Neuron (in vitro differentiated cells): Measurements from ENCODE around the gene APOL2.
"Not testable (repeated sequence)": the region's sequence is repeated elsewhere in the genome, so short reads cannot be mapped to it uniquely, and the experiment has no call there.

Source experiments
- H2AFZ ChIP-seq: one replicate; pipeline ENCODE4 v1.6.1; 2013; ENCODE audit warnings: low read depth, mild to moderate bottlenecking, inconsistent platforms, low read length, moderate library complexity
- H3K27me3 ChIP-seq: one replicate; pipeline ENCODE4 v1.6.1; 2013; ENCODE audit warnings: low read length; ENCODE audit not compliant: insufficient read depth
- H3K36me3 ChIP-seq: one replicate; pipeline ENCODE4 v1.6.1; 2013; ENCODE audit warnings: low read length; ENCODE audit not compliant: insufficient read depth
- H3K4me1 ChIP-seq: one replicate; pipeline ENCODE4 v1.6.1; 2013; ENCODE audit warnings: low read length; ENCODE audit not compliant: insufficient read depth
- H3K4me3 ChIP-seq: 2 replicates; pipeline ENCODE4 v1.5.1; 2013; ENCODE audit warnings: mild to moderate bottlenecking, low read length, moderate library complexity
- H3K9me3 ChIP-seq: one replicate; pipeline ENCODE4 v1.6.1; 2013; ENCODE audit warnings: low read length

The APOL2 gene

GRCh38 chr22:36215981-36216380 is 23.3 kb downstream of the APOL2 start:
- H3K4me3 ChIP-seq: no peak overlapping the region
- no peaks in the 10 kb centered on the region for H3K9me3 ChIP-seq
- no peak overlapping the region for H2AFZ ChIP-seq
- peaks cover 7% of the 10 kb centered on the region for H3K4me1 ChIP-seq
- H3K27me3 ChIP-seq: no peaks in the 10 kb centered on the region
- no peaks in the 10 kb centered on the region for H3K36me3 ChIP-seq

GRCh38 chr22:36213586-36213985 is 25.7 kb downstream of the APOL2 start:
- H3K9me3 ChIP-seq: no peaks in the 10 kb centered on the region
- no peaks in the 10 kb centered on the region for H3K27me3 ChIP-seq
- no peak overlapping the region for H2AFZ ChIP-seq
- H3K4me3 ChIP-seq: no peak overlapping the region
- H3K36me3 ChIP-seq: no peaks in the 10 kb centered on the region
- peaks cover 7% of the 10 kb centered on the region for H3K4me1 ChIP-seq

GRCh38 chr22:36212901-36213300 is 26.4 kb downstream of the APOL2 start:
- peaks cover 7% of the 10 kb centered on the region for H3K4me1 ChIP-seq
- no peaks in the 10 kb centered on the region for H3K27me3 ChIP-seq
- H3K36me3 ChIP-seq: no peaks in the 10 kb centered on the region
- no peak overlapping the region for H2AFZ ChIP-seq
- H3K4me3 ChIP-seq: no peak overlapping the region
- H3K9me3 ChIP-seq: no peaks in the 10 kb centered on the region

- Histone ChIP-seq H3K4me1 (peaks cover 7% of the 10 kb centered on the region), H3K36me3 (no peaks in the 10 kb centered on the region), H3K9me3 (no peaks in the 10 kb centered on the region), H2AFZ (no peak overlapping the region), H3K4me3 (no peak overlapping the region), H3K27me3 (no peaks in the 10 kb centered on the region)
Measured at GRCh38 chr22:36211237-36211861, 28.0 kb downstream of the APOL2 start.

- H3K36me3 ChIP-seq: no peaks in the 10 kb centered on the region
- no peaks in the 10 kb centered on the region for H3K9me3 ChIP-seq
- no peaks in the 10 kb centered on the region for H3K27me3 ChIP-seq
- no peak overlapping the region for H3K4me3 ChIP-seq
- no peak overlapping the region for H2AFZ ChIP-seq
- peaks cover 8% of the 10 kb centered on the region for H3K4me1 ChIP-seq
Measured at GRCh38 chr22:36210224-36210623, 29.1 kb downstream of the APOL2 start.

GRCh38 chr22:36209488-36209908 is 29.8 kb downstream of the APOL2 start:
- H3K4me3 ChIP-seq, H2AFZ ChIP-seq, H3K9me3 ChIP-seq, H3K27me3 ChIP-seq, H3K36me3 ChIP-seq, H3K4me1 ChIP-seq: not testable (repeated sequence)

GRCh38 chr22:36208914-36209313 is 30.4 kb downstream of the APOL2 start:
- H3K9me3 ChIP-seq: no peaks in the 10 kb centered on the region
- no peaks in the 10 kb centered on the region for H3K27me3 ChIP-seq
- no peak overlapping the region for H3K4me3 ChIP-seq
- peaks cover 8% of the 10 kb centered on the region for H3K4me1 ChIP-seq
- H3K36me3 ChIP-seq: no peaks in the 10 kb centered on the region
- no peak overlapping the region for H2AFZ ChIP-seq

GRCh38 chr22:36208162-36208765 is 31.1 kb downstream of the APOL2 start:
- no peak overlapping the region for H3K4me3 ChIP-seq
- no peaks in the 10 kb centered on the region for H3K9me3 ChIP-seq
- no peaks in the 10 kb centered on the region for H3K36me3 ChIP-seq
- no peaks in the 10 kb centered on the region for H3K27me3 ChIP-seq
- H2AFZ ChIP-seq: no peak overlapping the region
- peaks cover 4% of the 10 kb centered on the region for H3K4me1 ChIP-seq

GRCh38 chr22:36206255-36206654 is 33.1 kb downstream of the APOL2 start:
- no peak overlapping the region for H3K4me3 ChIP-seq
- H3K36me3 ChIP-seq: no peaks in the 10 kb centered on the region
- H3K9me3 ChIP-seq: no peaks in the 10 kb centered on the region
- no peaks in the 10 kb centered on the region for H3K27me3 ChIP-seq
- no peak overlapping the region for H2AFZ ChIP-seq
- H3K4me1 ChIP-seq: peaks cover 2% of the 10 kb centered on the region

- H3K27me3 ChIP-seq: not testable (repeated sequence)
Measured at GRCh38 chr22:36205573-36205972, 33.8 kb downstream of the APOL2 start.

GRCh38 chr22:36204632-36205015 is 34.7 kb downstream of the APOL2 start:
- Histone ChIP-seq H3K9me3 (no peaks in the 10 kb centered on the region), H3K4me1 (peaks cover 2% of the 10 kb centered on the region), H3K36me3 (no peaks in the 10 kb centered on the region), H3K27me3 (no peaks in the 10 kb centered on the region), H3K4me3 (no peak overlapping the region), H2AFZ (no peak overlapping the region)

More at GRCh38 chr22:36205573-36205972, 33.8 kb downstream of the APOL2 start:
- not testable (repeated sequence) for H2AFZ ChIP-seq, H3K4me1 ChIP-seq, H3K9me3 ChIP-seq, H3K36me3 ChIP-seq, H3K4me3 ChIP-seq

- Histone ChIP-seq H3K27me3 (no peaks in the 10 kb centered on the region), H3K9me3 (no peaks in the 10 kb centered on the region), H3K36me3 (no peaks in the 10 kb centered on the region), H3K4me3 (no peak overlapping the region), H3K4me1 (peaks cover 2% of the 10 kb centered on the region), H2AFZ (no peak overlapping the region)
Measured at GRCh38 chr22:36204001-36204631, 35.2 kb downstream of the APOL2 start.

GRCh38 chr22:36203441-36203840 is 35.9 kb downstream of the APOL2 start:
- H2AFZ ChIP-seq, H3K4me3 ChIP-seq, H3K27me3 ChIP-seq, H3K4me1 ChIP-seq, H3K9me3 ChIP-seq, H3K36me3 ChIP-seq: not testable (repeated sequence)
